ENCODE measurements around the gene SOD2.

SOD2 gene

GRCh38 chr6:159679091-159680077 is 13.7 kb downstream of the SOD2 start:
- H3K9me3 ChIP-seq (ENCODE audit: control insufficient read depth, insufficient read depth, low read depth, low read length), result no peaks in the 10 kb centered on the region
- ChIA-PET POLR2A (no interaction called here), CTCF (interaction anchor here (0.7 to 1.5 kb wide), 5 partner anchors 10 to 24 kb away, joined by 3 to 7 read pairs (median 4); no protein-coding TSS in a partner anchor)
- H3K4me3 ChIP-seq (ENCODE audit: low read depth, low read length), result no peak overlapping the region
- peaks cover 14 to 73% of the 10 kb centered on the region in 2 experiments for H3K36me3 ChIP-seq (ENCODE audit: control insufficient read depth in 2 of 2, insufficient read depth in 1 of 2, low read length in 2 of 2)
- TF ChIP-seq BCL11A (tag by site-specific recombination; IDR thresholded peaks at IDR 0.05; ENCODE audit: low read depth), result no peak
- TF ChIP-seq ZNF26 (tag by site-specific recombination; IDR thresholded peaks at IDR 0.05), result no peak
- no peak for TF ChIP-seq KLF8 (tag by site-specific recombination; IDR thresholded peaks at IDR 0.05)
- no peak for TF ChIP-seq ZNF658 (tag by site-specific recombination; IDR thresholded peaks at IDR 0.05)
- no peak for TF ChIP-seq ZNF596 (tag by site-specific recombination; IDR thresholded peaks at IDR 0.05)
- no peak for TF ChIP-seq KLF17 (tag by site-specific recombination; IDR thresholded peaks at IDR 0.05)
- no peak for TF ChIP-seq KLF7 (tag by site-specific recombination; IDR thresholded peaks at IDR 0.05; ENCODE audit: borderline replicate concordance)
- TF ChIP-seq ZFP37 (tag by site-specific recombination; IDR thresholded peaks at IDR 0.05), result no peak
- no peak for TF ChIP-seq ZBTB20 (tag by site-specific recombination; IDR thresholded peaks at IDR 0.05)
- TF ChIP-seq ZNF692 (tag by site-specific recombination; IDR thresholded peaks at IDR 0.05), result no peak
- no peak for TF ChIP-seq RBAK (tag by site-specific recombination; IDR thresholded peaks at IDR 0.05)
- no peaks in the 10 kb centered on the region for H3K4me1 ChIP-seq (ENCODE audit: control insufficient read depth, insufficient read depth, low read length)
- no peak overlapping the region for H3K27ac ChIP-seq (ENCODE audit: extremely low read depth, low read depth, low read length)

GRCh38 chr6:159678574-159678973 is 14.5 kb downstream of the SOD2 start:
- Histone ChIP-seq H3K27ac (ENCODE audit: extremely low read depth, low read depth, low read length) (no peak overlapping the region), H3K4me1 (ENCODE audit: control insufficient read depth, insufficient read depth, low read length) (no peaks in the 10 kb centered on the region), H3K36me3 (ENCODE audit: control insufficient read depth in 2 of 2, insufficient read depth in 1 of 2, low read length in 2 of 2) (peaks cover 7 to 65% of the 10 kb centered on the region in 2 experiments; a peak in 2 of 3 replicates), H3K4me3 (ENCODE audit: low read depth, low read length) (no peak overlapping the region), H3K9me3 (ENCODE audit: control insufficient read depth, insufficient read depth, low read depth, low read length) (no peaks in the 10 kb centered on the region)
- POLR2A ChIA-PET, result interaction anchor here (1.3 kb wide), 1 partner anchor 14 kb away, joined by 5 read pairs; the partner anchor contains the start of gene SOD2
- CTCF ChIA-PET, result interaction anchor here (0.9 to 1.5 kb wide), 2 partner anchors 10 to 13 kb away, joined by 7 read pairs; no protein-coding TSS in a partner anchor
- no peak for TF ChIP-seq ZNF610 (tag by site-specific recombination; IDR thresholded peaks at IDR 0.05; ENCODE audit: borderline replicate concordance)
- TF ChIP-seq SCRT2 (tag by site-specific recombination; IDR thresholded peaks at IDR 0.05), result no peak
- TF ChIP-seq KLF8 (tag by site-specific recombination; IDR thresholded peaks at IDR 0.05), result no peak
- TF ChIP-seq ZNF48 (tag by site-specific recombination; IDR thresholded peaks at IDR 0.05), result no peak
- no peak for TF ChIP-seq ZNF664 (tag by site-specific recombination; IDR thresholded peaks at IDR 0.05)
- TF ChIP-seq ZNF639 (tag by site-specific recombination; IDR thresholded peaks at IDR 0.05), result no peak
- no peak for TF ChIP-seq ZNF214 (tag by site-specific recombination; IDR thresholded peaks at IDR 0.05; ENCODE audit: borderline replicate concordance)
- no peak for TF ChIP-seq ZNF670 (tag by site-specific recombination; IDR thresholded peaks at IDR 0.05; ENCODE audit: low read depth)
- TF ChIP-seq ZFP37 (tag by site-specific recombination; IDR thresholded peaks at IDR 0.05), result no peak
- TF ChIP-seq, protein P1, sequence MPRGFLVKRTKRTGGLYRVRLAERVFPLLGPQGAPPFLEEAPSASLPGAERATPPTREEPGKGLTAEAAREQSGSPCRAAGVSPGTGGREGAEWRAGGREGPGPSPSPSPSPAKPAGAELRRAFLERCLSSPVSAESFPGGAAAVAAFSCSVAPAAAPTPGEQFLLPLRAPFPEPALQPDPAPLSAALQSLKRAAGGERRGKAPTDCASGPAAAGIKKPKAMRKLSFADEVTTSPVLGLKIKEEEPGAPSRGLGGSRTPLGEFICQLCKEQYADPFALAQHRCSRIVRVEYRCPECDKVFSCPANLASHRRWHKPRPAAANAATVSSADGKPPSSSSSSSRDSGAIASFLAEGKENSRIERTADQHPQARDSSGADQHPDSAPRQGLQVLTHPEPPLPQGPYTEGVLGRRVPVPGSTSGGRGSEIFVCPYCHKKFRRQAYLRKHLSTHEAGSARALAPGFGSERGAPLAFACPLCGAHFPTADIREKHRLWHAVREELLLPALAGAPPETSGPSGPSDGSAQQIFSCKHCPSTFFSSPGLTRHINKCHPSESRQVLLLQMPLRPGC (tag by site-specific recombination; IDR thresholded peaks at IDR 0.05), result no peak
- TF ChIP-seq ZNF350 (tag by site-specific recombination; IDR thresholded peaks at IDR 0.05), result no peak
- no peak for TF ChIP-seq ZNF133 (tag by site-specific recombination; IDR thresholded peaks at IDR 0.05)
- TF ChIP-seq ZNF155 (tag by site-specific recombination; IDR thresholded peaks at IDR 0.05), result no peak
- TF ChIP-seq ZNF366 (tag by site-specific recombination; conservative IDR thresholded peaks at IDR 0.05), result no peak
- TF ChIP-seq HOXD13 (CRISPR knock-in tag; IDR thresholded peaks at IDR 0.05; ENCODE audit: borderline replicate concordance), result no peak
